GM23338 (cell line): ENCODE data around the gene AJM1. TPM values are rescaled to one million over a fixed set of nuclear protein-coding genes. Genes with fewer than 3 reads are reported as not detected.

Experiments
- ATAC-seq: fragments of 200-7000 bp; cut with Tn5 transposase; 3 replicates; pipeline ENCODE4 v1.9.1; 2020
- DNase-seq: peaks from one replicate; pipeline ENCODE4 v3.0.0-alpha.2; 2015; ENCODE audit warnings: low spot score
- H2AFZ ChIP-seq: fragments of 200-600 bp; sonication (generic); 2 replicates; pipeline ENCODE4 v1.8.0; 2016; ENCODE audit warnings: antibody characterized with exemption, mild to moderate bottlenecking, moderate library complexity
- H3F3A ChIP-seq: fragments of 200-600 bp; sonication (generic); replicated peaks from 2 replicates; pipeline ENCODE4 v1.8.0; 2017; ENCODE audit warnings: antibody characterized with exemption, mixed run types, low read depth
- H3K27ac ChIP-seq: fragments of 200-600 bp; sonication (generic); 2 replicates; pipeline ENCODE4 v1.6.1; 2016; ENCODE audit warnings: low read depth
- H3K27me3 ChIP-seq: fragments of 200-600 bp; sonication (generic); 2 replicates; pipeline ENCODE4 v1.8.0; 2016; ENCODE audit warnings: mild to moderate bottlenecking, mixed run types, moderate library complexity; ENCODE audit not compliant: insufficient read depth
- H3K36me3 ChIP-seq: fragments of 200-600 bp; sonication (generic); 2 replicates; pipeline ENCODE4 v1.8.0; 2016; ENCODE audit warnings: mild to moderate bottlenecking; ENCODE audit not compliant: insufficient read depth
- H3K4me1 ChIP-seq: fragments of 200-600 bp; sonication (generic); 2 replicates; pipeline ENCODE4 v1.8.0; 2016; ENCODE audit warnings: mild to moderate bottlenecking, moderate library complexity; ENCODE audit not compliant: insufficient read depth
- H3K4me2 ChIP-seq: fragments of 200-600 bp; sonication (generic); 2 replicates; pipeline ENCODE4 v1.7.1; 2017; ENCODE audit warnings: mixed run types
- H3K4me3 ChIP-seq: fragments of 200-600 bp; sonication (generic); 2 replicates; pipeline ENCODE4 v1.6.1; 2016; ENCODE audit warnings: mixed run types
- H3K79me2 ChIP-seq: fragments of 200-600 bp; sonication (generic); replicated peaks from 2 replicates; pipeline ENCODE4 v1.8.0; 2017; ENCODE audit warnings: mild to moderate bottlenecking; ENCODE audit not compliant: insufficient read depth
- H3K9me2 ChIP-seq: fragments of 200-600 bp; sonication (generic); 2 replicates; pipeline ENCODE4 v1.8.0; 2017; ENCODE audit not compliant: insufficient read depth
- H4K20me1 ChIP-seq: fragments of 200-600 bp; sonication (generic); replicated peaks from 2 replicates; pipeline ENCODE4 v1.8.0; 2017; ENCODE audit warnings: mild to moderate bottlenecking; ENCODE audit not compliant: insufficient read depth
- H3K27ac Mint-ChIP-seq: 2 replicates; pipeline ENCODE4 v1.8.0; 2020; ENCODE audit warnings: inconsistent platforms, mild to moderate bottlenecking, moderate library complexity, mixed read lengths
- H3K27me3 Mint-ChIP-seq: 3 replicates; pipeline ENCODE4 v1.8.0; 2022; ENCODE audit warnings: low read depth, mild to moderate bottlenecking, moderate library complexity, mixed read lengths, inconsistent platforms; ENCODE audit not compliant: insufficient read depth, poor library complexity
- H3K36me3 Mint-ChIP-seq: 3 replicates; pipeline ENCODE4 v1.8.0; 2021; ENCODE audit warnings: low read depth, mild to moderate bottlenecking, inconsistent platforms, moderate library complexity, mixed read lengths
- H3K4me1 Mint-ChIP-seq: 3 replicates; pipeline ENCODE4 v1.8.0; 2020; ENCODE audit warnings: mild to moderate bottlenecking, inconsistent platforms, mixed read lengths
- H3K4me3 Mint-ChIP-seq: 3 replicates; pipeline ENCODE4 v1.8.0; 2021; ENCODE audit warnings: moderate library complexity, mild to moderate bottlenecking, inconsistent platforms, mixed read lengths
- H3K9me3 Mint-ChIP-seq: 3 replicates; pipeline ENCODE4 v1.8.0; 2020; ENCODE audit warnings: moderate library complexity, mild to moderate bottlenecking, inconsistent platforms, mixed read lengths
- CREB1 ChIP-seq: fragments of 250-450 bp; sonication (Bioruptor Pico); IDR thresholded peaks from 2 replicates; pipeline ENCODE4 v1.5.0; 2020; ENCODE audit warnings: low read depth, mild to moderate bottlenecking, moderate library complexity
- CTCF ChIP-seq, 2 experiments: fragments of 200-600 bp in 1 of 2; sonication (generic) in 1 of 2; conservative IDR thresholded peaks; 2 replicates each; pipeline versions ENCODE4 v1.5.1 to v1.6.1; 2016 to 2017; ENCODE audit warnings: antibody characterized with exemption in 2 of 2, low read depth in 2 of 2, mild to moderate bottlenecking in 2 of 2, moderate library complexity in 1 of 2
- EZH2 ChIP-seq: fragments of 200-600 bp; sonication (generic); IDR thresholded peaks from one replicate; pipeline ENCODE4 v1.8.0; 2017; ENCODE audit warnings: antibody characterized with exemption, mild to moderate bottlenecking, low read depth; ENCODE audit not compliant: unreplicated experiment
- EZH2phosphoT487 ChIP-seq: fragments of 200-600 bp; sonication (generic); IDR thresholded peaks from one replicate; pipeline ENCODE4 v1.8.1; 2018; ENCODE audit warnings: antibody characterized with exemption; ENCODE audit not compliant: unreplicated experiment
- JUNB ChIP-seq: IDR thresholded peaks from one replicate; pipeline ENCODE4 v1.6.1; 2016; ENCODE audit warnings: antibody characterized with exemption; ENCODE audit not compliant: unreplicated experiment
- NANOG ChIP-seq: IDR thresholded peaks from 2 replicates; pipeline ENCODE4 v1.6.1; 2016; ENCODE audit warnings: antibody characterized with exemption, borderline replicate concordance
- POLR2AphosphoS5 ChIP-seq: IDR thresholded peaks from 2 replicates; pipeline ENCODE4 v1.6.1; 2016; ENCODE audit warnings: antibody characterized with exemption, low read depth
- REST ChIP-seq: IDR thresholded peaks from one replicate; pipeline ENCODE4 v1.6.1; 2018; ENCODE audit warnings: antibody characterized with exemption; ENCODE audit not compliant: unreplicated experiment
- ZNF331 ChIP-seq: fragments of 250-450 bp; sonication (Bioruptor Pico); IDR thresholded peaks from 2 replicates; pipeline ENCODE4 v1.5.0; 2020; ENCODE audit warnings: low read depth, mild to moderate bottlenecking, moderate library complexity
- polyA plus RNA-seq: library from polyadenylated mRNA; unstranded; fragments of >200 nt; fragmentation: Nextera tagmentation; extraction: Ambion mirVana; gene quantifications from 2 replicates; pipeline ENCODE4 v1.2.1, GENCODE V29; 2016
- total RNA-seq: library from RNA; depleted of rRNA; stranded (reverse); fragments of >200 nt; shearing (Covaris generic); gene quantifications from 2 replicates; pipeline ENCODE4 v1.2.3, GENCODE V29; 2014
- TF ChIP-seq, protein P1 (sequence below): IDR thresholded peaks from 2 replicates; pipeline ENCODE4 v1.6.1; 2016; ENCODE audit warnings: antibody characterized with exemption

The AJM1 gene
- total and polyA plus RNA-seq, 2 experiments from 2014 or later = 0.36 to 0.49 TPM

DNA sequence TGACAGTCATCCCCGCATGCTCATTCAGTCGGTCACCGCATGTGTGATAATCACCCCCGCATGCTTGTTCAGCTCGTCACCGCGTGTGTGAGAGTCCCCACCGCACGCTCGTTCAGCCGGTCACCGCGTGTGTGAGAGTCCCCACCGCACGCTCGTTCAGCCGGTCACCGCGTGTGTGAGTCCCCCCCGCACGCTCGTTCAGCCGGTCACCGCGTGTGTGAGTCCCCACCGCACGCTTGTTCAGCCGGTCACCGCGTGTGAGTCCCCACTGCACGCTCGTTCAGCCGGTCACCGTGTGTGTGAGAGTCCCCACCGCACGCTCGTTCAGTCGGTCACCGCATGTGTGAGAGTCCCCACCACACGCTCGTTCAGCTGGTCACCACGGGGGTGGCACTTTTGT lies 47.6 kb downstream of the AJM1 start (continued):
- TF ChIP-seq ZNF331 (CRISPR knock-in tag) (no peak), REST (no peak), CREB1 (CRISPR knock-in tag) (no peak), JUNB (no peak), CTCF (conservative IDR thresholded peaks at IDR 0.05; ENCODE audit: low read depth in 2 of 2) (no peak), NANOG (no peak), EZH2phosphoT487 (no peak)
- TF ChIP-seq, protein P1, sequence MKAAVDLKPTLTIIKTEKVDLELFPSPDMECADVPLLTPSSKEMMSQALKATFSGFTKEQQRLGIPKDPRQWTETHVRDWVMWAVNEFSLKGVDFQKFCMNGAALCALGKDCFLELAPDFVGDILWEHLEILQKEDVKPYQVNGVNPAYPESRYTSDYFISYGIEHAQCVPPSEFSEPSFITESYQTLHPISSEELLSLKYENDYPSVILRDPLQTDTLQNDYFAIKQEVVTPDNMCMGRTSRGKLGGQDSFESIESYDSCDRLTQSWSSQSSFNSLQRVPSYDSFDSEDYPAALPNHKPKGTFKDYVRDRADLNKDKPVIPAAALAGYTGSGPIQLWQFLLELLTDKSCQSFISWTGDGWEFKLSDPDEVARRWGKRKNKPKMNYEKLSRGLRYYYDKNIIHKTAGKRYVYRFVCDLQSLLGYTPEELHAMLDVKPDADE = no peak

DNA sequence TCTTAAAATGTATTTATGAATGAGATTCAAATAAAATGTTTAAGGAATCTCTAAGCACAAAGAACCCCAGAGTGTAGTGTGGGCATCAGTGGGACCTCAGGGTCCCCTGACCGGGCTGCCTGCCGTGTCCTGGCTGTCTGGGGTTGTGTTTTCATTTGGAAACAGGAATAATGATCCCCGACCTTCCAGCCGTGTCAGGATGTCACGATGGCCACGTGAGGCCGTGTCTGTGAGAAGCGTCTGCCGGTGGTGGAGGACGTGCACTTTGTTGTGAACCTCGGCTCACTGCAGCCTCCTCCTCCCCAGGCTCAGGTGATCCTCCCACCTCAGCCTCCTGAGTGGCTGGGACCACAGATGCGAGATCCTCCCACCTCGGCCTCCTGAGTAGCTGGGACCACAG lies 48.4 kb downstream of the AJM1 start:
- DNase-seq (no peak), ATAC-seq (no peak)
- H4K20me1 ChIP-seq = peaks cover 52% of the 10 kb centered on the region
- H3K79me2 ChIP-seq = peaks cover 85% of the 10 kb centered on the region
- H3K4me1 ChIP-seq = peaks cover 7% of the 10 kb centered on the region
- H3K27me3 Mint-ChIP-seq = peaks cover 14% of the 10 kb centered on the region
- no peaks in the 10 kb centered on the region for H3K9me2 ChIP-seq
- no peak overlapping the region for H3K27ac Mint-ChIP-seq
- no peak overlapping the region for H3K4me3 ChIP-seq
- H2AFZ ChIP-seq = no peak overlapping the region
- H3K4me2 ChIP-seq = no peak overlapping the region
- no peaks in the 10 kb centered on the region for H3K36me3 ChIP-seq
- no peak overlapping the region for H3K27ac ChIP-seq
- no peaks in the 10 kb centered on the region for H3K27me3 ChIP-seq
- H3K9me3 Mint-ChIP-seq = no peaks in the 10 kb centered on the region
- no peaks in the 10 kb centered on the region for H3F3A ChIP-seq
- H3K4me3 Mint-ChIP-seq = no peak overlapping the region
- peaks cover 11% of the 10 kb centered on the region for H3K36me3 Mint-ChIP-seq
- peaks cover 7% of the 10 kb centered on the region for H3K4me1 Mint-ChIP-seq
- TF ChIP-seq REST (no peak), EZH2 (no peak), JUNB (no peak), NANOG (no peak), CREB1 (CRISPR knock-in tag) (no peak), ZNF331 (CRISPR knock-in tag) (no peak), POLR2AphosphoS5 (no peak)
